GM18505 (cell line): Measurements from ENCODE around the gene WNT7B.

ENCODE experiments used
- ATAC-seq: cut with Tn5 transposase; IDR thresholded peaks from one replicate; pipeline ENCODE4 v1.9.1; 2021; ENCODE audit not compliant: unreplicated experiment
- POLR2A ChIP-seq: IDR thresholded peaks from 4 replicates; pipeline ENCODE4 v1.6.1; 2011; ENCODE audit warnings: borderline replicate concordance; ENCODE audit not compliant: insufficient read depth, insufficient read length; ENCODE audit errors: extremely low read depth

The WNT7B gene

GRCh38 chr22:45896153-45896951 lies 80.6 kb downstream of the WNT7B start:
- no peak for ATAC-seq
- no peak for TF ChIP-seq POLR2A

GRCh38 chr22:45895436-45896152 lies 81.4 kb downstream of the WNT7B start:
- TF ChIP-seq POLR2A, result no peak
- no peak for ATAC-seq

DNA sequence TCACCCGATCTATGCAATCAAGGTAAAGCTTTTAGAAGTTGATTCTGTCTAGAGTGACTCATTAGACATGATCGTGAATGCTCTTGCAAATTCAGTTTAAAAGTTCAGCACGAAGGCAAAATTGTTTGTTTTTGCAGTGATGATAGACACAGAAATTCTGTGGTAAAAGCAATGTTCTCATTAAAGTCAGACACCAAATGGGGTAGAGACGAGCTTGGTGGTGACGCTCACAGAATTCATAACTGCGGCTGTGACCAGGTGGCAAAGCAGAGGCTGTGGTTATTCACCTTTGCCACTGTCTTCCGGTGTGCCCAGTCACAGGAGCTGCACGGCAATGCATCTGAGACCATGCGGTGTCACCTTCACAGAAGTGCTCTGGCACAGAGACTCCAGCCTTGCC lies 83.4 kb downstream of the WNT7B start:
- no peak for TF ChIP-seq POLR2A
- no peak for ATAC-seq

DNA sequence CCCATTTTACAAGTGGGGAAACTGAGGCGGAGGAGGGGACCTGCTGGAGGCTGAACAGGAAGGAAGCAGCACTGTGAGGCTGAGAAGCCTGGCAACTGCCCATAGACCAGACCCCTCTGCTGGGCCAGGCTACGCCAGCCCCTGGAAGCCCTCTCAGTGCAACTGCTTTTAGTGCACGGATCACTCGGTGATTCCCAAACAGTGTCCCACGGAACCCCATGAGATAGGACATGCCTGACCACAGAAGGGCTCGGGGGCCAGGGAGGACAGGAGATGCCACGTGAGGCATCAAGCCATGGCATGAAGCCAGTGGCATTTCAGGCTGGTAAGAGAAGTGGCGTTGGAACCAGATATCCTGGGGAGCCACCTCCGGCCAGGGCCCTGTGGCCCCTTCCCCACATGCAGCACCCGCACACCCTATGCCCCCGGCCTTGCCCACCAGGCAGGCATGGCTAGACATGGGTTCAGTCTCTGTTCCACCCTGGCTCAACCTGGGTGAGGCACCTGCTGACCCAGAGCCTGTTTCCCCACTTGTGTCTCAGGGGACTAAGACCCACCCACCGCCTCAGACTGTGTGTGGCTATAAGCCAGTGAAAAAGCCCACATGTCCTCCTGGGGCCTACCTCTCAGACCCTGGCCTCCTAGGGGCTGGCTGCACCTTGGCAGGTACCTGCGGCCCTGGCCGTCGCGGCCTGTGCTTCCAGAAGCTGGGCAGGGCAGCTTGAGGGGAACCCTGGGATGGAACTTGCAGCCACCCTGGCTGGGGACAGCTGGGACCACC lies 84.1 kb downstream of the WNT7B start:
- no peak for ATAC-seq

DNA sequence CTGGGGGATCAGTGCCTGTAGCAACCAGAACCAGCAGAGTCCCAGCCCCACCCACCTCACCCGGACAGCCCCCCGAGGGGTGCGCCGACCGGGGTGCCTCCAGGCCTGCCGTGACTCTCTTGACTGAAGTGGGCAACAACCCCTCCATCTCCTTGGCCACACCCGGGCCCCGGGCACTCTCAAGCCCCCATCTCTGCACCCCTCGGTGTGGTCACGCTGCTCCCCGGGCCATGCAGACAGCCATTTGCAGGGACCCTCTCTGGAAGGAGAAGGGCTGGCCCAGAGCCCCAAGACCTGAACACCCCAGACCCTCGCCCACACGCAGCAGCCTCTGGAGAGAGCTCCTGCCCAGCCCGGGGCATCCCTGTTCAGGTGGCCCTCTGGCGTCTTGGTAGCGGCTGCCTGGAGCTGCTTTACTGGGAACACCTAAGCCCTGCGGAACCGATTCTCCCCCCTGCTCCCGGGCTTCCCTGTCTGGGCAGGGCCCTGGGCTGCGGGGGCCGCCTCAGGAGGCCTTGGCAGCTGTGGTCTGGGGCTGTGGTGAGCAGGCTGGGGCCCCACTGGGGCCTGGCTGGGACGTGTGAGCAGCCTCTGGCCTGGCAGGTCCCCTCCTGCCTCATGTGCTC lies 84.9 kb downstream of the WNT7B start:
- no peak for ATAC-seq
- no peak for TF ChIP-seq POLR2A

More for the DNA sequence above, 84.1 kb downstream of the WNT7B start:
- no peak for TF ChIP-seq POLR2A

GRCh38 chr22:45891471-45891995 lies 85.4 kb downstream of the WNT7B start:
- no peak for TF ChIP-seq POLR2A
- no peak for ATAC-seq

DNA sequence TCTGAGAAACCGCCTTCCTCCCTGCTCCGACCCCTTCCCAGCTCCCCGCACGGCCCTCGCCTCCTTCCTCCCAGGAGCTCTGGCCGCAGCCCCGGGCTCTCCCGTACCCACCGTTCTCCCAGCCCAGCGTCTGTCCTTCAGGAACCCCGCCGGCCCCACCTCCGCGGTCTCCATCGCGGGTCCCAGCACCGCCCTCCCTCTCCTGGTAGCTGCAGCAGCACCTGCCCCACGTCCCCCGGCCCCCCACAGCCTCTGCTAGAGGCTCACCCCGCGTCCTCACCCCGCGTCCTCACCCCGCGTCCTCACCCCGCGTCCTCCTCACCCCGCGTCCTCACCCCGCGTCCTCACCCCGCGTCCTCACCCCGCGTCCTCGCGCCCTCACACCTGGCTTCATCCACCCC lies 85.9 kb downstream of the WNT7B start:
- no peak for TF ChIP-seq POLR2A
- ATAC-seq, result no peak

- no peak for TF ChIP-seq POLR2A
- no peak for ATAC-seq
Measured at GRCh38 chr22:45890351-45890635, 86.7 kb downstream of the WNT7B start.

DNA sequence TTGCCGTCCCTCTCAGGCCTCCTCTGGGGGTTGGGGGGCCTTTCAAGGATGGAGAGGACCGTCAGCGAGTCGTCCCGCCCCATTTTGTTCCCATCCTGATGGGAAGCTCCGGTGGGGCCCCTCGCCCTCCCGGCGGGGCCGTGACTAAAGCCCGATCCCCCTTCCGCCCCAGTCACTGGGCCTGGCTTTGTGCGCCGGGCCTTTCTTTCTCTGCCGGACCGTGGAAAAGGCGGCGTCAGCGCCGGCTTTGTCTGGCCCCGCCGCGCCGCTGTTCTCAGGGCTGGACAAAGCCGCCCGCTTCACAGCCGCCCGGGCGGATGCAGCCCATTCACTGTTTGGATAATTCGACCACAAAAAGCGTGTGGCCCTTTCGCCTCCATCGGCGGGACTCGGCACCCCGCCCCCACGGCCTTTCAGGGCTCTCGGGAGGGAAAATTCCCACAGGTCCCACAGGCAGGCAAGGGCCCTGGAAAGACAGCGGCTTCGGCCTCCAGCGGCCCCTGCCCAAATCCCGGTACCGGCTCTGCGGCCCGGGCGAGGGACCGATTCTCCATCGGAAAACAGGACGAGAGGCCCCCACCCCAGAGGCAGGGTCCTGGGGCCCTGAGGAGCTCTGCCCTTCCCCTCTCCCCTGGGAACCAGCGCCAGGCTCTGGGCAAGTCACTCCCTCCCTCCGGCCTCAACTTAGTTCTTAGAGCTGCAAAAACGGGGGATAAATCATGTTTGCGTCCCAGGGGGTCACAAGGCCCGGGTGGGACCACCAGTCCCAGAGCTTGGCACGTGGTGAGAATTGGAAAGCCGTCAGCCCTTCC lies 87.2 kb downstream of the WNT7B start:
- ATAC-seq, result no peak
- no peak for TF ChIP-seq POLR2A

- no peak for ATAC-seq
- TF ChIP-seq POLR2A, result no peak
Measured at GRCh38 chr22:45889093-45889538, 87.8 kb downstream of the WNT7B start.

DNA sequence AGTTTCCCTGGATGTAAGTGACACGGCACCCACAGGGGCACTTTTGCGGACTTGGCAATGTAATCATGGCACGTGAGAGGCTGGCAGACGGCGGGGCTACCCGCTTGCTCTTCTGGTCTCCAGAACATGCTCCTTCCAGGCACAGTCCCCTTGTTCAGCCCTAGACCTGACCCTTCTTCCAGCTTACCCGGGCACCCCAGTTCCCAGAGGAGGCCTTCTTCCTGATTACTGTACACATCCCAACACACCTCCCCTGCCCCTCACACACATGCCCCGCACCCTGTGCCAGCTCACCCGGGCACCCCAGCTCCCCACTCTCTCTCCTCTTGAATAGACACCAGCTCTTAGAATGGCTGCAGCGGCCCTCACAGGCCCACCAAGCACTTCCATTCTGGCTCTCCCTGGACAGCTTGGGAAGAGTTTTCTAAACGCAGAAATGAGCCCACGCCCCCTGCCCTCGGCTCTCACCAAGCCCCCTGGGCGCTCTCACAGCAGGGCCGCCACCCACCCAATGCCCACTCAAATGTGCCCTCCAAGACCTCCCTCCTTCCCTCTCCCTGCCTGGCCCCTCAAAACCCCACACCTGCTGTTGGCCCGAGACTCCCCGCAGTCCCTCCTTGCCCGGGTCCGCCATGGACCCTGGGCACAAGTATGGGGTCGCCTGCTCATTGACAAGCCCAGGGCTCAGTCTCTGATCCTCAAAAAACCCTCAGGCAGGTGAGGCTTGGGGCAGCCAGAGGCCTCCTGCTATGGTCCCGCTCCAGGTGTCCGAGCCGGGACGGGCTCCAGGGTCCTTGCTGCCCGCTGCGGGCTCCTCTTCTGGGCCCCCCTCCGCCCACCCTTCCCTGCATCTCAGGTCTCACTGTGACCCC lies 88.5 kb downstream of the WNT7B start:
- no peak for ATAC-seq
- TF ChIP-seq POLR2A, result no peak

GRCh38 chr22:45887202-45888131 lies 89.5 kb downstream of the WNT7B start:
- no peak for TF ChIP-seq POLR2A
- no peak for ATAC-seq
